Measurements from ENCODE around the gene ELMO1. TPM values are rescaled to one million over a fixed set of nuclear protein-coding genes. Genes with fewer than 3 reads are reported as not detected.

Gene ELMO1
- total RNA-seq, 2 experiments from 2014 or later, result 129 to 137 TPM

DNA sequence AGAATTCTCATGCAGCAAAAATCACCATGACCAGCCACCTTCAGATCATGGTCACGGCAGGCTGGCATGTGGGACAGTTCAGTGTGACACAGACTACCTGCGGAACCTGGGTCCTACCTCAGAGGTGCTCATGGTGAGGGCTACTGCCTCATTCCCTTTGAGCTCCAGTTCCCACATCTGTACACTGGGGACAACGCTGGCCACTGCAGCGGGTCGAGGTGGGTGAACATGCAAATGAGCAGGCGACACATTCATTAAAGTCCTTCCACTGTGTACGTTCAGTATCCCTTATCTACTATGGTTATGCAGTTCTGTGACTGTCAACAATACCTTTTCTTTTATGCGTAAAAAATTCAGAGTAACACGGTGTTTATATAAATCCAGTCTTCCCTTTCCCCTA lies 505.7 kb downstream of the ELMO1 start:
- no peak for DNase-seq
- peaks cover 89% of the 10 kb centered on the region for H3K36me3 Mint-ChIP-seq (ENCODE audit: low read depth)
- H3K27ac Mint-ChIP-seq, result no peak overlapping the region
- CTCF ChIA-PET, result no interaction called here
- intact Hi-C loops (cut with micrococcal nuclease), result no loop called here
- H3K27me3 Mint-ChIP-seq (ENCODE audit: low read depth), result no peaks in the 10 kb centered on the region
- peaks cover 30% of the 10 kb centered on the region for H3K4me1 Mint-ChIP-seq (ENCODE audit: low read depth)
- no peak overlapping the region for H3K4me3 Mint-ChIP-seq
- peaks cover 70% of the 10 kb centered on the region for H3K9me3 Mint-ChIP-seq

DNA sequence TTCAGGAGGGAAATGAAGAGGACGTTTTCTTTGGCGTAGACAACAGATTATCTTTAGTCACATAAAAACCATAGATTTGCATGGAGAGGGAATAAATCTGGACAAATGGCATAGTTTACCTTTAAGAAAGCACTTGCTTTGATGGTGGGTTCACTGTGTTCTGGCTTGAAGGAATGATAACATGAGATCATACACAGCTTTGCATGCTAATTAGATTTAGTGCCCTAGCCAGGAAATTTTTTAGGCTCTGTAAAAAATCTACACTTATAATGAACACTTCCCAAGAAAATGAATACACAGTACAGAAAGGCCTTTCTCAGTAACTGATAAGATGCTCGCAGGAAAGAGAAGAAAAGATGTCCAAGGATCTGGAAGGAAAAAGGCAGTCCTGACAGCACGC lies 506.1 kb downstream of the ELMO1 start:
- Mint-ChIP-seq H3K27me3 (ENCODE audit: low read depth) (no peaks in the 10 kb centered on the region), H3K4me1 (ENCODE audit: low read depth) (peaks cover 30% of the 10 kb centered on the region), H3K4me3 (no peak overlapping the region), H3K9me3 (peaks cover 71% of the 10 kb centered on the region), H3K27ac (no peak overlapping the region), H3K36me3 (ENCODE audit: low read depth) (peaks cover 90% of the 10 kb centered on the region)
- CTCF ChIA-PET, result no interaction called here
- intact Hi-C loops (cut with micrococcal nuclease), result no loop called here
- no peak for DNase-seq

DNA sequence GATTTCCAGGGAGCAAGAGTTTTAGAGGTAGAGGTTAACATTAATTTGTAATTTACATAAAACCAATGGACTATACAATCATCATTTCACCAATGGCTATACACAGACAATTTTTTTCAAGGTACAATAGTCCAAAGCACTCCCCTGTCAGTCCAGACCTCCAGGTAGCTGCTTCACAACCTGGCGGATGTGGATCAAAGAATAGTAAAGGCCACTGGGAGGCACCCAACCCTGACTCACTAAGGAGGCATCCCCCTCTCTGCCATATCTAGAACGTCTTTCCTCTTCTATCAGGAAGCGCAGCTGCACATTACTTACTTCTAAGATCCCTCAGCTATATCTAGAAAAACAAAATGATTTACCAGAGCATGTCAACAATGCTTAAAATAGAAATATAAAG lies 506.6 kb downstream of the ELMO1 start:
- H3K27me3 Mint-ChIP-seq (ENCODE audit: low read depth), result no peaks in the 10 kb centered on the region
- H3K4me1 Mint-ChIP-seq (ENCODE audit: low read depth), result peaks cover 30% of the 10 kb centered on the region
- H3K36me3 Mint-ChIP-seq (ENCODE audit: low read depth), result peaks cover 90% of the 10 kb centered on the region
- intact Hi-C loops (cut with micrococcal nuclease), result no loop called here
- peaks cover 71% of the 10 kb centered on the region for H3K9me3 Mint-ChIP-seq
- CTCF ChIA-PET, result no interaction called here
- no peak overlapping the region for H3K4me3 Mint-ChIP-seq
- no peak for DNase-seq
- H3K27ac Mint-ChIP-seq, result no peak overlapping the region

DNA sequence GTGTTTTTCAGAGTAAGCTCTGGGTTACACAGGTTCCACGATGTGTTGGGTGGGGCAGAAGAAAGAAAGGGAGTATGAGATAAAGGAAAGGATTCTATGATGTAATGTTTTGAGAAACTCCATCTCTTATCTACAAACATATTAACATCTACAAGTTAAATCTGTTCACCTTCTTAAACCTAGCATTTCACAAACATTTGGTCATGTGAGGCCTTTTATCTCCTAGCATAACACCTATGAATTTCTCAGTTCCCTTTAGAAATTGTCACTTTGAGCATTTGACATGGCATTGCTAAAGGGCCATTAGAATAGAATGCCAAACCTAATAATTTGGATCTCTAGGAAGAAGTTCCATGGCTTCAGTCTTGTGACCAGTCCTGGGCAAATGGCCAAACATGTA lies 507.3 kb downstream of the ELMO1 start:
- H3K9me3 Mint-ChIP-seq, result peaks cover 73% of the 10 kb centered on the region
- peaks cover 30% of the 10 kb centered on the region for H3K4me1 Mint-ChIP-seq (ENCODE audit: low read depth)
- CTCF ChIA-PET, result no interaction called here

DNA sequence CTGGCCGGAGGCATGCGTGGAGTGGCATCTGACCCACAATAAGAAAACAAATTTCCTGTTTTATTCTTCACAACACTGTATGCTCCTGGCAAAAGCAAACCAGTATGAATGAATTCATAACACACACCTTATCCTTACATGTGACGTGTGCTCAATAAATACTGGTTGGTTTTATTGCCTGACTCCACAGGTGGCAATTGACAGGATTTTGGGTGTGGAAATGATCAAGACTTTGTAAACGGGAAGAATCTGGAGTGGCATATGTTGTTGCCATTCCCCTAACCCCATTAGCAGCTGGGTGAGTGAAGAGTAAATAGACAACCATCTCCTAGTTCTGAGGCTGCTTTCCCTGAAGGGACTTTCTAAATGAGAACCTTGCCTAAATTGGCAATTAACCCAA lies 508.8 kb downstream of the ELMO1 start:
- Mint-ChIP-seq H3K4me1 (ENCODE audit: low read depth) (peaks cover 30% of the 10 kb centered on the region), H3K9me3 (peaks cover 75% of the 10 kb centered on the region), H3K27me3 (ENCODE audit: low read depth) (no peaks in the 10 kb centered on the region), H3K4me3 (no peak overlapping the region), H3K27ac (no peak overlapping the region), H3K36me3 (ENCODE audit: low read depth) (peaks cover 91% of the 10 kb centered on the region)
- intact Hi-C loops (cut with micrococcal nuclease), result no loop called here
- CTCF ChIA-PET, result no interaction called here
- no peak for DNase-seq

More for the DNA sequence above, 507.3 kb downstream of the ELMO1 start:
- H3K27ac Mint-ChIP-seq, result no peak overlapping the region
- H3K36me3 Mint-ChIP-seq (ENCODE audit: low read depth), result peaks cover 91% of the 10 kb centered on the region
- no peaks in the 10 kb centered on the region for H3K27me3 Mint-ChIP-seq (ENCODE audit: low read depth)
- intact Hi-C loops (cut with micrococcal nuclease), result no loop called here
- no peak overlapping the region for H3K4me3 Mint-ChIP-seq
- DNase-seq, result no peak

DNA sequence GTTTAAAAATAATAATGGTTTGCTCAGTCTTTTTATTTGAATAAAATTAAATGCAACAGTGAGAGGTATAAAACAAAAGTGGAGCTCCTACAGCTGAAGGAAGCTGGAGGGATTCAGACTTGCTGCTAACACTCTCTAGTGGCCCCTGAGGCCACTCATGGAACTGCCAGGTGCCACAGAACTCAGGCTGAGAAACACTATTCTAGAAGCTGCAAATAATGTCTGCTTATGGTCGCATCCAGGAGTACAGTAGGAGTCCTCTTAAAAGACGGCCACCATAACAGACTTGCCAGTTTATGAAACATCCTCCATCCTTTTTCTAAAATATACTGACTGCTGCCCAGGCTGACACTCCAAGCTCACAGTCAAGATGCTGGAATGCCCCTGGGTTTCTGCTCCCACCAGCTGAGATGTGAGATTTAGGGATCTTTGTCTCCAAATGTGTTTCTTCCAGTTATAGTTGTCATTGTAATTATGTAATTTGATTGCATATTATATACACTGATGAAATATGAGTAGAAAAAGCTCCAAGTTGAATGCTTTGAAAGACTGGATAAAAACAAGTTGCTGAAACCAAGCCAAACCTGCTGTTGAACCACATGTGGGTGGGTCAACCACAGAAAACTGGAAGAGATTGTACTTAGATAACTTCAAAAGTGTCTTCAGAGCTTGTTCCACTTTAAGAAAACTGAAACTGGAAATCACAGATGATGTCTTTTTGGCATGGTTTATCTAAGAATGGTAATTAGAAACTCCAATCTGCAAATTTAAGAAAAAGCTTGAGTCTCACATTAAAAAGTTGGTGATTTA lies 510.7 kb downstream of the ELMO1 start:
- CTCF ChIA-PET, result no interaction called here

DNA sequence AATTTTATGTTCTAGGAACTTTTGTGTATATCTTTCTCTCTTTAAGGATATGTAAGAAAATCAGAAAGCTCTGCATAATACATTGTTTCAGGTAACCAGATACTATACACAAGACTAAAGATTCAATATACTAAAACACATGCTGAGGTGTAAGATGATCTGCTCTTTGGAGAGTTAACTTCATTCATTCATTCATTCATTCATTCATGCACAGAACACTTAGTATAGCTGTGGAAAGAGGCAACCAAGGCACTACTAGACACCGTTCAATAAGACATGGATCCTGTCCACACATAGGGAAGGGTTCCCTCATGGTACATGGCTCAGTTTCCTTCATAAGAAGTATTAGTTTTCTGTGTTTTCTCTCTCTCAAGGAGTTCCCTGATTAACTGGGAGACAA lies 516.8 kb downstream of the ELMO1 start:
- H3K4me1 Mint-ChIP-seq (ENCODE audit: low read depth), result peaks cover 8% of the 10 kb centered on the region
- H3K27ac Mint-ChIP-seq, result no peak overlapping the region
- H3K36me3 Mint-ChIP-seq (ENCODE audit: low read depth), result peaks cover 61% of the 10 kb centered on the region
- DNase-seq, result no peak
- peaks cover 21% of the 10 kb centered on the region for H3K9me3 Mint-ChIP-seq
- no peaks in the 10 kb centered on the region for H3K27me3 Mint-ChIP-seq (ENCODE audit: low read depth)
- intact Hi-C loops (cut with micrococcal nuclease), result no loop called here
- CTCF ChIA-PET, result interaction anchor here (0.5 to 0.6 kb wide), 2 partner anchors 444 to 580 kb away, joined by 3 to 4 read pairs; no protein-coding TSS in a partner anchor
- H3K4me3 Mint-ChIP-seq, result no peak overlapping the region

More for the DNA sequence above, 510.7 kb downstream of the ELMO1 start:
- no peak for DNase-seq
- H3K36me3 Mint-ChIP-seq (ENCODE audit: low read depth), result peaks cover 93% of the 10 kb centered on the region
- H3K9me3 Mint-ChIP-seq, result peaks cover 63% of the 10 kb centered on the region
- no peaks in the 10 kb centered on the region for H3K27me3 Mint-ChIP-seq (ENCODE audit: low read depth)
- intact Hi-C loops (cut with micrococcal nuclease), result no loop called here
- H3K4me3 Mint-ChIP-seq, result no peak overlapping the region
- H3K4me1 Mint-ChIP-seq (ENCODE audit: low read depth), result peaks cover 24% of the 10 kb centered on the region
- H3K27ac Mint-ChIP-seq, result no peak overlapping the region

DNA sequence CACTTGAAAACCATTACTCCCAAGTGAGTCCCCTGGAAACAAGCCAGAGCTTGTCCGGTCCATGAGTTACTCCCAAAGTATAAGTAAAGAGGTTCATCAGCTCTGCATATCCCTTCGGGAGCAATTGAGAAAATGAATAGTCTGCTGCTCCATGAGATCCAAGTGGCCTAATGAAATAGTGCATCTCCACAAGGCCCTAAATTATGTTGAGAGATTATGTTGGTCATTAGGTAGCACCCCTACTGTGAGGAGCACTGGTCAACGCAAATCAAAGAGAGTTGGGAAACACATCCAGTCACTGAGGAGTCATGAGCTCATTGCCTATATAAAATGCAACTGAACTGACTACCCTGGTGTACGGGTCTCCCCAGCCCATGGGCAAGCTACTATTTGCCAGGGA lies 518.9 kb downstream of the ELMO1 start:
- CTCF ChIA-PET, result interaction anchor here (1.0 to 1.2 kb wide), 3 partner anchors 31 to 563 kb away, joined by 3 read pairs; a partner anchor contains a TSS
- intact Hi-C loops (cut with micrococcal nuclease), result no loop called here
- Mint-ChIP-seq H3K27ac (no peak overlapping the region), H3K9me3 (peaks cover 9% of the 10 kb centered on the region), H3K27me3 (ENCODE audit: low read depth) (no peaks in the 10 kb centered on the region), H3K4me3 (no peak overlapping the region), H3K4me1 (ENCODE audit: low read depth) (peaks cover 8% of the 10 kb centered on the region), H3K36me3 (ENCODE audit: low read depth) (peaks cover 46% of the 10 kb centered on the region)
- DNase-seq, result no peak

DNA sequence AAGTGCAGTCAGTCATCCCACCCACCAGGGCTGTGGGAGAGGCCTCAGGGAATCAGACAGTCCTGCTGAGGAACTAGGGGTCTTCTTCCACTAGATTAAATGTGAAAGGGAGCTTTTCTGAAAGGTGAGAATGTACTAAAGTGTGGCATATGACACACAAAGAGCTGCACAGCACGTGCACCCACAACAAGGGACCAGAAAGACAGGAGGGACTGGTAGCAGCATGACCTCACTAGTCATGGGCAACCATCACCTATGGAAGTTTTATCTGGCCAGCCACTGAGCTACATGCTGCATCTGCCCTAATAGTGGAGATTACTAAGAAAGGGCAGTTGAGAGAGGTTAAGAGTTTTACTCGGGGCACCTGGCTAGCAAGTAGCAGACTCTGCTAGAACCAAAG lies 519.9 kb downstream of the ELMO1 start:
- CTCF ChIA-PET, result interaction anchor here (1.2 kb wide), 1 partner anchor 319 kb away, joined by 3 read pairs; no protein-coding TSS in a partner anchor
- H3K9me3 Mint-ChIP-seq, result peaks cover 9% of the 10 kb centered on the region
- peaks cover 39% of the 10 kb centered on the region for H3K36me3 Mint-ChIP-seq (ENCODE audit: low read depth)

DNA sequence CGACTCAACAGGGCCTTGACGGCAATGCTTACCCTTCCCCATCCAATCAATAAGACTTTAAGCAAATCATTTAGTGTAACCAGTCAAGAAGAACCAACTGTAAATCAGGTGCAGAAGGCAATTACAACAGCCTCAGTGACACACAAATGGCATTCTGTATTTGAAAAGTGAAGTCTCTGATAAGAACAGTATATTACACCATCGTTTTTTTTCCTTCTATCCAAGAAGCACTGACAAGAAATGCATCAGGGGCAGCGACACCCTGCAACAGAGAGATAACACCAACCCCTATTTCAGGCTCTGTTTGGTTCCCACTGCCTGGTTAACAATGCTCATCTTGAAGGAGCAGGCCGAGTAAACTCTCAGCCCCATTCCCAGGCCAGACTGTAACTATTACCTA lies 520.4 kb downstream of the ELMO1 start:
- no peaks in the 10 kb centered on the region for H3K27me3 Mint-ChIP-seq (ENCODE audit: low read depth)
- intact Hi-C loops (cut with micrococcal nuclease), result no loop called here
- no peak for DNase-seq
- H3K36me3 Mint-ChIP-seq (ENCODE audit: low read depth), result peaks cover 36% of the 10 kb centered on the region
- peaks cover 5% of the 10 kb centered on the region for H3K4me1 Mint-ChIP-seq (ENCODE audit: low read depth)
- CTCF ChIA-PET, result no interaction called here
- H3K4me3 Mint-ChIP-seq, result no peak overlapping the region
- H3K27ac Mint-ChIP-seq, result no peak overlapping the region
- peaks cover 9% of the 10 kb centered on the region for H3K9me3 Mint-ChIP-seq

More for the DNA sequence above, 519.9 kb downstream of the ELMO1 start:
- DNase-seq, result peak; percentile 9
- no peaks in the 10 kb centered on the region for H3K27me3 Mint-ChIP-seq (ENCODE audit: low read depth)
- intact Hi-C loops (cut with micrococcal nuclease), result no loop called here
- no peak overlapping the region for H3K27ac Mint-ChIP-seq
- peaks cover 8% of the 10 kb centered on the region for H3K4me1 Mint-ChIP-seq (ENCODE audit: low read depth)
- H3K4me3 Mint-ChIP-seq, result no peak overlapping the region

DNA sequence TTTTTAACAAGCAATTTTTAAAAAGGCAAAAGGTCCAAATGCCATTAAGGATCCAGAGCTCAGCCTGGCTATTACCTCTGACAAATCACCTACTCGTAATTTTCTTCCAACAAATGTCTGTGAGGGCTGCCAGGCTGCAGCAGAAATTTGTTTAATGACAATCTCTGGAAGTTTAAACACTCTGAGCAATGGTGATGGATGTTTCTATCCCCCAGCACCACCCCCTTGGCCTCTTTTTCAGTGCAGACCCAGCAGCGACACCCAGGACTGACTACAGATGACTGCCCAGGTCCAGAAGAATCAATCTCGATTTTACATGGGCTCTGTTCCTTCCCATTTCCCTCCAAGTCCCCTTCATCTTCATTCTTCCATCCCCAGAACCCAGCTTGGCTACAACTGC lies 523.0 kb downstream of the ELMO1 start:
- CTCF ChIA-PET, result no interaction called here
- no peak overlapping the region for H3K27ac Mint-ChIP-seq

DNA sequence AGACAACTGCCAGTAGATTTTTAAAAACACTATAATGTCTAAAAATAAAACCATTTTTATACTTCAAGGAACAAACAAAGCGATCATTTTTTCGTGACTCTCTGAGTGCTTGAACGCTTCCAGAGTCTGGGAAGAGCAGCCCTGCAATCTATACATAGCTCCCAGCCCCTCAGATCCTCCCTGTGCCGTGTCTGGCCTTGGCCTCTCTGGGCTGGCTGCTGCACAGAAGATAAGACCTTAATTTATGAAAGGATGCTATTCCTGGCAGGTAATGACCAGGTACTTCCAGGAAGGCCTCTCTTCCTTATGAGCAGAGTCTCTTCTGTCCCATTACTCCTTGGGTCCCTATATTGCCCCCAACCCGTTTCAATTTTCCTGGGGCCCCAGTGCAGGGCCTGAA lies 523.5 kb downstream of the ELMO1 start:
- peaks cover 8% of the 10 kb centered on the region for H3K9me3 Mint-ChIP-seq
- peaks cover 2% of the 10 kb centered on the region for H3K4me1 Mint-ChIP-seq (ENCODE audit: low read depth)
- H3K4me3 Mint-ChIP-seq, result no peak overlapping the region
- no peaks in the 10 kb centered on the region for H3K27me3 Mint-ChIP-seq (ENCODE audit: low read depth)
- no peak for DNase-seq
- H3K27ac Mint-ChIP-seq, result no peak overlapping the region
- peaks cover 34% of the 10 kb centered on the region for H3K36me3 Mint-ChIP-seq (ENCODE audit: low read depth)
- intact Hi-C loops (cut with micrococcal nuclease), result no loop called here
- CTCF ChIA-PET, result no interaction called here

More for the DNA sequence above, 523.0 kb downstream of the ELMO1 start:
- peaks cover 38% of the 10 kb centered on the region for H3K36me3 Mint-ChIP-seq (ENCODE audit: low read depth)
- peaks cover 2% of the 10 kb centered on the region for H3K4me1 Mint-ChIP-seq (ENCODE audit: low read depth)
- no peaks in the 10 kb centered on the region for H3K27me3 Mint-ChIP-seq (ENCODE audit: low read depth)
- intact Hi-C loops (cut with micrococcal nuclease), result no loop called here
- H3K9me3 Mint-ChIP-seq, result peaks cover 8% of the 10 kb centered on the region
- no peak for DNase-seq
- H3K4me3 Mint-ChIP-seq, result no peak overlapping the region

DNA sequence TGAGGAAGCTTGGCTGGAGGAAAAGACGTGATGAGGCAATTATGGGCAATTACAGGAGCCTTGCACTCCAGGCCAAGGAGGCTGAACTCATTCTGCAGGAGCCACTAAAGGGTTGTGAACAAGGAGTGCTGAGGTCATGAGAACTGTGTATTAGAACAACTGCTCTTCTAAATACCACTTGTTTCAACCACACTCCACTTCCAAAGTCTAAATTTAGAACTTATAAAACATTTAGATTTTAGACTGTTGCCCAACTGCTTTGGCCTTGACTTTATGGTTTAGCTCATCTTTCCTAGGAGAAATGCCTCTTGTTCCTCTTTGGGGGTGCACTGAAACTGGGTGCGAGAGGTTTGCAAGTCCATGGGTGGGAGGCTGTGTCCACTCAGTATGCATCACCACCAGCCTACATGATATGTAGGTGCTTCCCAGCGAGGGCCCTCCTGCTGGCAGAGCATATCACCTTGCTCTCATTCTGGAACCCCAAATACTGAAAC lies 524.7 kb downstream of the ELMO1 start:
- Mint-ChIP-seq H3K36me3 (ENCODE audit: low read depth) (peaks cover 32% of the 10 kb centered on the region), H3K4me1 (ENCODE audit: low read depth) (no peaks in the 10 kb centered on the region)

More for the DNA sequence above, 524.7 kb downstream of the ELMO1 start:
- CTCF ChIA-PET, result no interaction called here
- intact Hi-C loops (cut with micrococcal nuclease), result no loop called here
- no peak overlapping the region for H3K27ac Mint-ChIP-seq
- peaks cover 6% of the 10 kb centered on the region for H3K9me3 Mint-ChIP-seq
- H3K27me3 Mint-ChIP-seq (ENCODE audit: low read depth), result no peaks in the 10 kb centered on the region
- no peak for DNase-seq
- H3K4me3 Mint-ChIP-seq, result no peak overlapping the region
